Right forelimb (tissue), 1 donor: ENCODE measurements around the gene TMEM145.
A peak's percentile ranks its signal among the peaks of the same experiment; 100 is the strongest.
"Not testable (repeated sequence)": the region's sequence is repeated elsewhere in the genome, so short reads cannot be mapped to it uniquely, and the experiment has no call there.

Experiments used
- DNase-seq: peaks from one replicate; pipeline ENCODE4 v3.0.0-alpha.2; 2018

Gene TMEM145

DNA sequence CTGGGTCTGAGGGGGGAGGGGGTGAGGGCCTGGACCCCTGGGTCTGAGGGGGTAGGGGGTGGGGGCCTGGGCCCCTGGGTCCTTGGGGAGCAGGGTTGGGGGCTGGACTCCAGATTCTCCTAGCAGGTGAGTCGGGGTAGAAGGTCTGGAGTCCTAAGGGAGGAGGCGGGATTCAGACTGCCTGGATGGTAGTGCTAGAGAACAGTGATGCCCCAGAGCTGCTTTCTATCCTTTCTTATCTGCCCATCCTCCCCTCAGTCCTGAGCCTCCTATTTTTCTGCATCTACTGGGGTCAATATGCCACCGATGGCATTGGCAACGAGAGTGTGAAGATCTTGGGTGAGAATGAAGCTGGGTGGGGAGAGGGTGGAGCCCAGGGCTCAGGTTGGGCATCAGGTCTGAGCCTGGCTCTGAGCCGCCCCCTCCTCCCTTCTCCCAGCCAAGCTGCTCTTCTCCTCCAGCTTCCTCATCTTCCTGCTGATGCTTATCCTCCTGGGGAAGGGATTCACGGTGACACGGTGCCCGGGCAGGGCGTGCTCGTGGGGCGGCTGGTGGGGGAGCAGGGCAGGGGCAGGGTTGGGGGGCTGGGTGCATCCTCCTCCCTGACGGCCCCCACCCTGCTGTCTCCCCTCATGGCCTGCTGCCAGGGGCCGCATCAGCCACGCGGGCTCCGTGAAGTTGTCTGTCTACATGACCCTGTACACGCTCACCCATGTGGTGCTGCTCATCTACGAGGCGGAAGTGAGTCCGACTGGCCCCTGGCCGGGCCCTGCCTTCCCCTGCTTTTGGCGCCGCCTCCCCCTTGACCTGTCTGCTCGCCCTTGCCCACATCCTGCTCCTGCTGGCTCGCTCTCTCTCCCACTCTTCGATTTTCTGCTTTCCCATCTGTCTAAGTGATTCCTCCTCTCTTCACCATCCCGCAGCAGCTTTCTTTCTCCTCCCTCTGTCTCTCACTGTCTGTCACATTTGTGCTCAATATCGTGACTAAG lies 3.4 kb downstream of the TMEM145 start:
- no peak for DNase-seq

DNA sequence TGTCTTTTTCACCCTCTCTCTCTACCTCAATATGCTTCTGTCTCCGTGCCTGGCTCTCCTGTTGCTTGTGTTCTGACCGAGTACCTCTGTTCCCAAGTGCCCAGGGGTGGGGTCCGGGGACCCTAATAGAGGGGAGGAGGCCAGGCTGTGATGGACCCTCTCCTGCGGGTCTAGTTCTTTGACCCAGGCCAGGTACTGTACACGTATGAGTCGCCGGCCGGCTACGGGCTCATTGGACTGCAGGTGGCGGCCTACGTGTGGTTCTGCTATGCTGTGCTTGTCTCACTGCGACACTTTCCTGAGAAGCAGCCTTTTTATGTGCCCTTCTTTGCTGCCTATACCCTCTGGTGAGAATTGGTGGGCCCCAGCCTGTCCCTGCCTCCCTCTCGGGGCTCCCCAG lies 4.4 kb downstream of the TMEM145 start:
- no peak for DNase-seq

DNA sequence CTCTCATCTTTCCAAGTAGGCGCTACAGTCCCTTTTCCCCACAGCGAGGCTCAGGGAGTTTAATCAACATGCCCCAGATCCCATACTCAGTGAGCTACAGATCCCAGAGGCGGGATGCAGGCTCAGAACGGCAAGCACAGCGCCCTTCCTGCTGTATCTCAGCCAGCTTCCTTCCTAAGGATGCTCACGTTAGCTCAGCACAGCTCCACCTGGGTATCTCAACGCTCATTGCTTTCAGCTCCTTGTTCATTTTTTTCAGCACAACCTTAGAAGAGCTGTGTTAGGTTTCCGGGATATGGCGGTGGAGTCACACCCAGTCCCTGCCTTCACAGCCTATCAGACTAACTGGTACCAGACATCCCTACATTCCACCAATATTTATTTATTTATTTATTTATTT lies 9.2 kb downstream of the TMEM145 start:
- DNase-seq, result no peak

DNA sequence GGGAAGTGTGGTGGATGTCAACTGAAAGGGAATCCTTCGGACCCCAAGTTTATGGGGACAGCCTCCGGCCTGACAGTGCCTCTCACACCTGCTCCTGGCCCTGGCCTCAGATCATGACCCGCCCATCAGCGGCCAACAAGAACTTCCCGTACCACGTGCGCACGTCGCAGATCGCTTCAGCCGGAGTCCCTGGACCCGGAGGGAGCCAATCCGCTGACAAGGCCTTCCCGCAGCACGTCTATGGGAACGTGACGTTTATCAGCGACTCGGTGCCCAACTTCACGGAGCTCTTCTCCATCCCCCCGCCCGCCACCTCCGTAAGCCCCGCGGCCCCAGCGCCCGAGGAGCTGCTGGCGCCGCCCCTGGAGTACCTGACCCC lies 10.4 kb downstream of the TMEM145 start:
- no peak for DNase-seq

DNA sequence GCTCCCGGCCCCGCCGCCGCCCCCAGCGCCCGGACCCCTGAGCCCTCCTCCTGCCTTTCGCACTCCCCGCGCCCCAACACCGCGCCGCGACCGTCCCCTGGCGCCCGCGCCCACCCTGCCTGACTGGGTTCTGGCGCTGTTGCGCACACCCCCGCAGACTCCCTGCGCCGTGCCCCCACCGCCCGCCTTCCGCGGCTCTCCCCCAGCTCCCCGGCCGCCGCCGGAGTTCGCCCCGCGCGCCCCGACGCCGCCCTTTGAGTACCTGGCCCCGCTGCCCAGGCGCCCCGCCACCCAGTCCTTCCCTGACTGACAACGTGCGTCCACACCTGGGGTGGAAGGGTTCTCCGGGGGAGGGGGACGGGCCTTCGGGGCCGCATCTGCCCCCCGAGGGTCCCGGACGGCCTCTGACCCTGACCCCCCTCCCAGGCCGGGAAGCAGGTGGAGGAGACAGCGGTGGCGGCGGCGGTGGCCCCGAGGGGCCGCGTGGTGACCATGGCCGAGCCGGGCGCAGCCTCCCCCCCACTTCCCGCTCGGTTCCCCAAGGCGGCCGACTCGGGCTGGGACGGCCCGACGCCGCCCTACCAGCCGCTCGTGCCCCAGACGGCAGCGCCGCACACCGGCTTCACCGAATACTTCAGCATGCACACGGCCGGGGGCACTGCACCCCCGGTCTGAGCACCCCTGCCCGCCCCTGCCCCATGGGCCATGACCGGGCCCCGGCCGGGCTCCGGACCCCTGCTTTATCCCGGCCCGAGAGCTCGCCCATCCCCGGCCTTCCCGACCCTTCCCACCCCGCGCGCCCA lies 10.9 kb downstream of the TMEM145 start:
- DNase-seq, result no peak

DNA sequence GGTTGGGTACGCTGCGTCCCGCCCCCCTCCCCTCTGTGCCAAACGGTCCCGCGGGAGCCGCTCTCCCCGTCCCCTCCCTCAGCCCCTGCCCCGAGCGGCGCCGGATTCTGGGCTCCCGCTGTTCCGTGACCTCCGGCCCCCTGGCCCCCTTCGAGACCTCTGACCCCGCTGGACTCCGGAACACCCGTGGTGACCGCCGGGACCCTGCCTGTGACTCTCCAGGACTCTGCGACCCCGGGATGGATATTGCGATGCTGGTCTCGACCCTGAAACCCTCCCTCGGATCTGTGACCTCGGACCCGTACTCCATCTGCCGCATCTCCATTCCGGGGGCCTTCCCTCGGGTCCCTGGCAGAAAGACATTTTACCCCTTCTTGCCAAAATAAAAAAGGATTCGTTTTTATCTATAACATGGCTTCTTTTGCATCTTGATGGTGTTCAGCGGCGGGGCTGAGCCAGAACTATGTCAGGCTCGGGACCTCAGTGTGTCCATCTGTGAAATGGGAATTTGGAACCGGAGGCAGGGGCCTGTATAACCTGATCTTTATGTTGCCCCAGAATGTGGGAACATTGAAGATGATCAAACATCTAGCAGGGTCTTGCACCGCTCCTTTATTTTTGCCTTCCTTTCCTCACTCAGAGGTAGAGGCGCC lies 11.7 kb downstream of the TMEM145 start:
- no peak for DNase-seq

DNA sequence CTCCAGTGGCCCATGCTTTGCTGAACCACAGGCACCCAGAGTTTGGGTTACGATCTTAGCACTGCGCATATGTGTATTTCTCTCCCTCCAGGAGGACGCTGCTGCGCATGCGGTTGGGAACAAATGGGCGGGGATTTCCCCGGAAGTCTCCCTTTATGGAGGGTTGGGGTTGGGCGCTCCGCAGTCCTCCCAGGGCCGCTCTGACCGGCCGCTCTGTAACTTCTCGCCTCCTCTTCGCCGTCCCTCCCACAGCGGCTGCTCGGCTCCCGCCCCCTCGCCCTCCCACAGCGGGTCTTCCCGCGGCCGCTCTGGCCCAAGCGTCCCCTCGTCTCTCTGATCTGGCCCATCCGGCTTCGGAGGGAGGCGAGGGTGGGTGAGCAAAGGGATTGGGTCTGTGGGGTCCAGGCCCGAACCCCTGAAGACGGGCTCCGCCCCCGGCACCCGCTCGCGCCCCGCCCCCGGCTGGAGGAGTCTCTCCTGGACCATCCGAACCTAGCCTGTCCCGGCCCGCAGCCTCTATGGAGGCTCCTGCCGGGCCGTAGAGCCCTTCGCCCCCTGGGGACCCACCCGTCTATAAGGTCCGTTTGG lies 12.3 kb downstream of the TMEM145 start, which contains the start of gene MEGF8:
MEGF8 (plus strand) TSS at position 328 of the 588 bp plus-strand sequence. CDS start 609 bp downstream, outside the sequence.
- peak; percentile 97 for DNase-seq

DNA sequence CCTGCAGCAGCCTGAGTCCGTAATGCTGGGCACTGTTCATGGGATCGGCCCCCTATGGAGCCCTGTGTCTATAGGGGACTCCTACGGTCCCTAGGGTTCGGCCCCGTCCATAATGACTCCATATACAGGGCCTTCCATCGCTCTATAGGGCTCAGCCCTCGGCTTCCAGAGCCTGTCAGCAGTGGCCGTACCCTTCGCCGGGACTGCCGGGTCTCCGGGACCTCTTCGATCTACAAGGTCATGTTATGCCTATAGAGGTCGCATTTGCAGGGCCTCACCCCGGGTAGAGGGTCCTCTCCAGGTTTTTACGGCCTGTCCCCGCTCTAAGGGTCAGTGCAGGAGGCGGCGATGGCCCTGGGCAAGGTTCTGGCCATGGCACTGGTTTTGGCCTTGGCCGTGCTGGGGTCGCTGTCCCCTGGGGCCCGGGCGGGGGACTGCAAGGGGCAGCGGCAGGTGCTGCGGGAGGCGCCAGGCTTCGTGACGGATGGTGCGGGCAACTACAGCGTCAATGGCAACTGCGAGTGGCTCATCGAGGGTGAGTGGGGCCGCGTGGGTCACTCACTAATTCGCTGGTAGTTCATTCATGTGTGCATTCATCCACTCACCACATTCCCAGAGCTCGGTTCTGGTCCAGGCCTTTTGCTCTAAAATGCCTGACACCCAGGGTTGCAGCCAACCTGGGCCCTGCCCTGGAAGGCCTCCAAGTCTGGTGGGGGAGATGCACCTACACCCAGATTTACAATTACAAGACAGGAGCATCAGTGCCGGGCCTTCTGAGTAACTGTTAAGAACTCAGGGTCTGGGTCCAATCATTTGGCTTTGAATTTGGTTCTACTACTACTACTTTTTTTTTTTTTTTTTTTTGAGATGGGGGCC lies 13.0 kb downstream of the TMEM145 start:
- DNase-seq, result peak; percentile 53

DNA sequence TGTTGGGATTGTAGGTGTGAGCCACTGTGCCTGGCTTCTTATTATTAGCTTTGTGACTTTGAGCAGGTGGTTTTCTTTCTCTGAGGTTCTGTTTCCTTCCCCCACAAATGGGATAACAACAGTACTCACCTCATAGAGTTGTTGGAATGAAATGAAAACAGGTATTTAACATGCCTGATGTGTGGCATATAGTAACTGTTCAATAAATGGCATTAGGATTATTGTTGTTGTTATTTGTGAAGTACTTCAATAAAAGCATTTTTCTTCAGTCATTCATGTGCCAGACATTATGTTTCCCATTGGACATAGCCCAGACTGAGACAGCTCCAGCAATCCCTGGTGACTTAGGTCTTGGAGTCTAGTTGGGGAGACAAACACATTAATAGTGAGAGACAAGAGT lies 13.9 kb downstream of the TMEM145 start:
- DNase-seq, result no peak

DNA sequence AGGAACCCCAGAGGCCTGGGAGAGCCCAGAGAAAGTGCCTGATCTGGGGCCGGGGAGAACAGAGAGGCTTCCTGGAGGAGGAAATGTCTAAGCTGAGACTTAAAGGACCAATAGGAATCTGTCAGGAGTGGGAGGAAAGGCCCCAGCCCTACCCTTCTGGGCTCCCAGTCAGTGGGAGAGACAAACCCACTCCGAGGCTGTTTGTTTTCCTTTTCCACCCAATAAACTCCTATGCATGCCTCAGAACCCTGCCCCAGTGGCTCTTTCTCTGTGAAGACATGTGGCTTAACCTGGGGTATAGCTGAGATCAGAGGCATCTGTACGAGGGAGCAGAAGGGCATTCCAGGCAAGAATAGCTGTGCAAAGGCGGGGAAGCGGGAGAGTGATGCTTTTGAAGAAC lies 14.3 kb downstream of the TMEM145 start:
- DNase-seq, result no peak

DNA sequence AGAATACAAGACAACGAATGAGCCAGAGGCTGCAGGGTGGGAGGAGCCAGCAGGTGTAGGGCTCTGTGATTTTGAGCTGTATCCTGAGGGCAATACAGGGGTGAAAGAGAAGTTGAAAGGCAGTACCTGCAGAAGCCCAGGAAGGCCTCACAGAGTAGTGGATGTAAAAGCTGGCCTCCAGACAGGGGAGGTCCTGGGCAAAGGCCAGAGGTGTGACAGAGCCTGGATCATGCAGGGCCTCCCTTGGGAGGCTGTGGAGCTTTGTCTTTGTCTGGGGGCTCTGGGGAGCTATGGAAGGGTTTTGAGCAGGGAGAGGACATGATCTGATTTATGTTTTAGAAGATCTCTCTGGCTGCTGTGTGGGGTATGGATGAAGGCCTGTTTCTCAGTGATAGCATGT lies 15.0 kb downstream of the TMEM145 start:
- no peak for DNase-seq

DNA sequence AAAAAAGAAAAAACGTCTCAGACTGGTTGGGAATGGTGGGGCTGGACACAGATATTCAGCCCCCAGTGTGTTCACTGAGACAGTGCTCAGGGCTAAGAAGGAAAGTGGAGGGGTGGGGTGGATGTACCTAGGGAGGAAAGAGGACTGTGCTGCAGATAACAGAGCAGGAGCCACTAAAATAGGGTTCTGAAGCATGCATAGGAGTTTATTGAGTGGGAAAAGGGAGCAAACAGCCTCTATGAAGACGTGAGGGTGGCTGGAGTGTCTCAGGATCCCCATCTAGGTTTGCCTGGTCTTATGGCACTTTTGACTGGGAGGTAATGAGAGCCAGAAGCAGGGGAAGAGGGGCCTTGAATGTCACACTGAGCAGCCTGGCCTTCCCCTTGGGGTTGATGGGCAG lies 15.7 kb downstream of the TMEM145 start:
- no peak for DNase-seq

DNA sequence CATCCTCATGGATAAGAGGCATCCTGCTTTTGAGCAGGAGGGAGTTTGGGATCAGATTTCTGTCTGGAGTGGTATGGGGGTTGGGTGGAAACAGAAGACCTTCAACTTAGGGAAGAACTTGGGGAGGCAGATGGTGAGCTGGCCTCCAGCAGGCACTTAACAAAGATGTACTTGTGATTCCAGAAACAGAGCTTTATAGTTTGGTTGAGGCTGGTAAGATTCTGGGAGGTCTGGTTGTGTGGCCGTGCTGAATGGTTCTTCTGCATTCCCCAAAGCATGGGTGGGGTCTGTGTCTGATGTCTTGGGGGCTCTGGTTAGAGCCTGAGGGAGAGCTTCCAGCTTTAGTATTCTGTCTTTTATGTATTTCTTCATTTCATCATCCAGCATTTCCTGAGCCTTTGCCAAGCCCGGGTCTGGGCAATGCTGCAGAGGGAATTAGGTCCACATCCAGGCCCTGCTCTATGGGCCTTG lies 17.2 kb downstream of the TMEM145 start:
- no peak for DNase-seq

DNA sequence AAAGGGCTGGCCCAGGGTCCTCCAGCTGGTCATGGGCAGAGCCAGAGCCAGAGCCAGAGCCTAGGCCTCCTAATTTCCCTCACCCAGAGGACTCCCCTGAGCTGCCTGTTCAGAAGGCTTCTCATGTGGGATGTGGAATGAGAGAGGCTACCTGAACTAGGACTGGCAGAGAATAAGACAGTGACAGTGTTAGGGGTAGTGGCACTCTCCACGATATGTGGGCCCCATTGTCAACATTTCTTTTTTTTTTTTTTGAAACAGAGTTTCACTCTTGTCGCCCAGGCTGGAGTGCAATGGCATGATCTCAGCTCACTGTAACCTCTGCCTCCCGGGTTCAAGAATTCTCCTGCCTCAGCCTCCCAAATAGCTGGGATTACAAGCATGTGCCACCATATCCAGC lies 18.2 kb downstream of the TMEM145 start:
- not testable (repeated sequence) for DNase-seq

DNA sequence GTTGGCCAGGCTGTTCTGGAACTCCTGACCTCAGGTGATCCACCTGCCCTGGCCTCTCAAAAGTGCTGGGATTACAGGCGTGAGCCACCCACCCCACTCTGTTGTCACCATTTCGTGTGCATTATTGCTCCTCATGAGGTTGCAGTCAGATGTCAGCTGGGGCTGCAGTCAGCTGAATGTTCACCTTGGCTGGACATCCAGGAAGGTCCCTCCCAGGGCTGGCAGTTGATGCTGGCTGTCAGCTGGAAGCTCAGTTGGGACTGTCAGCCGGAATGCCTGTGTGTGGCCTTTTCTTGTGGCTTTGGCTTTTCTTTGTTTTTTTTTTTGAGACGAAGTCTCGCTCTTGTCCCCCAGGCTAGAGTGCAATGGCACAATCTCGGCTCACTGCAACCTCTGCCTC lies 18.9 kb downstream of the TMEM145 start:
- no peak for DNase-seq

DNA sequence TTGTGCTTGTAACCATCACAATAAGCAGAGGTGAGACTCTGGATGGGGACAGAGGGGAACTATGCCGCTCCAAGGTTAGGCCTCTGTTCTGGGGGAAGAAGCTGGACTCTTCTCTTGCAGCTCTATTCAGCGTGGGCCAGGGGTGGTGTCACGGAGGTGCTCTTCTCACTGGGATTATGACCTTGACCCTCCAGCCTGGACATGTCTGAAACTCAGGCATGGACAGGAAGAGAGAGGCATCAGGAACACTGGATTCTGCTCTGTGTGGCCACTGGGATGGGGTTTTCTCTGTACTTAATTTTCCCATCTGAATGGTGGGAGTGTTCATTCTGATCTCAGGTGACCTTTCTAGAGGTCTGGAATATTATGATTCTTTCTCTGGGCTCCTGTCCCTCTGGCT lies 19.9 kb downstream of the TMEM145 start:
- no peak for DNase-seq

DNA sequence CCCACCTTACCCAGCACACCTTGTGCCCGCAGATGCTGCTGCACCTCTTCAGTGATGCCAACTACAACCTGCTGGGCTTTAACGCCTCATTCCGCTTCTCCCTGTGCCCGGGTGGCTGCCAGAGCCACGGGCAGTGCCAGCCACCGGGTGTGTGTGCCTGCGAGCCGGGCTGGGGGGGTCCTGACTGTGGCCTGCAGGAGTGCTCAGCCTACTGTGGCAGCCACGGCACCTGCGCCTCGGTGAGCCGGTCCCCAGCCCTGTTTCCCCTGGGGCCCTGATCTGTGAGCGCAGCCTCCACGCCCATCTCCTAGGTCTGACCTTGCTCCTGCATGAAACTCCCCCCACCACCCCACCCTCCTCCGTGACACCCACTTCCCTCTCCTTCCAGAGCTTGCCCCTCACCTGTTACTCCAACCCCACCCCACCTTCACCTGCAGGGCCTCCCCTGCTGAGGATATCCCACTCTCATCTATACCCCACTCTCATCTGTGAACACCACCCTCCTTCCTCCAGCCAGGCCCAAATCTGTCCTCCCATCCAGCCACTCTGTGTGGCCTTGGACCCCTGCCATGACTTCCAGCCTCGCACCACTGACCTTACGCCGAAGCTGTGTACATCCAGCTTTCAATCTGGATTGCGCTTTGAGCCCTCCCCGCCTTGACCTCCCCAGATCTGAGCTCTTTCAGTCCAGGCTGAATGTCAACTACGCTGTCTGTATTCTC lies 21.0 kb downstream of the TMEM145 start:
- no peak for DNase-seq

DNA sequence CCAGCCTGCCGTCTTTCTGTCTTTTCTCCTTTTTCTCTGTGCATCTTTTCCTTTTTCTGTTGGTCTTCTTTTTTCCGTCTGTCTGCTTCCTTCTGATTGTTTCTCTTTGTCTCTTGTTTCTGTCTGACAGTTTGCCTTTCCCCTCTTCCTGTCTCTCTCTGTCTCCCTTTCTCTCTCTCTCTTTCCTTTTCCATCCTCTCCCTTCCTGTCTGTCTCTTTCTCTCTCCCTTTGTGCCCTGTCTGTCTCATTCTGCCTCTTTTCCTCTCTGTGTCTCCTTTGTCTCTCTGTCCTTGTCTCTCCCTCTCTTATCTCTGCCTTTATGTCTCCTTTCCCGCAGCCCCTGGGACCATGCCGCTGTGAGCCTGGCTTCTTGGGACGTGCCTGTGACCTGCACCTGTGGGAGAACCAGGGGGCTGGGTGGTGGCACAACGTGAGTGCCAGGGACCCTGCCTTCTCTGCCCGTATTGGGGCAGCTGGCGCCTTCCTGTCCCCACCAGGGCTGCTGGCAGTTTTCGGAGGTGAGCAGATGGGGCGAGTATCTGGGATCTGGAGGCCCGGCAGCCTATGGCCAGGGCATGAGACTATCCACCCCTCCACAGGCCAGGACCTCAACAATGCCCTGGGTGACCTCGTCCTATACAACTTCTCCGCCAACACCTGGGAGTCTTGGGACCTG lies 21.7 kb downstream of the TMEM145 start:
- DNase-seq, result no peak

DNA sequence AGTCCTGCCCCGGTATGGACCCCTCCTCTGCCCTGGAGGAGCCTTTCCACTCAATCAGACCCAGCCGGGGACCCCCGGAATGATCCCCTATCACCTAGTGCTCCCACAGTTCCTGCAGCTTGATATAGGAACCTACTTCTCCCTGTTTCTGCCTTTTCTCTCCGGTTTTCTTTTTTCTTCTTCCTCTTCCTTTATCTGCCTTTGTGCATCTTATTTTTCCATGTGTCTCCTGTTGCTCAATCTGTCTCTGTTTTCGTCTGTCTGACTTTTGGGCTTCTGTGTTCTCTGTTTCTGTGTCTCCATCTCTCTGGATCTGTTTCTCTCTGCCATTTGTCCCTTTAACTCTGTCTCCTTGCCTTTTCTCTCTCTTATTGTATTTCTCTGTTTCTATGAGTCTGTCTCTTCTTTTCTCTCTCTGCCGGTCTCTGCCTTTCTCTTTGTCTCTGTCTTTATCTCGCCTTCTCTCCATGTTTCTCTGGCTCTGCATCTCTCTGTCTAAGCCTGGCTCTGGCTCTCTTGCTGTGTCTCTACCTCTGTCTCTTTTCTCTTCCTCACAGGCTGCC lies 22.3 kb downstream of the TMEM145 start:
- no peak for DNase-seq

DNA sequence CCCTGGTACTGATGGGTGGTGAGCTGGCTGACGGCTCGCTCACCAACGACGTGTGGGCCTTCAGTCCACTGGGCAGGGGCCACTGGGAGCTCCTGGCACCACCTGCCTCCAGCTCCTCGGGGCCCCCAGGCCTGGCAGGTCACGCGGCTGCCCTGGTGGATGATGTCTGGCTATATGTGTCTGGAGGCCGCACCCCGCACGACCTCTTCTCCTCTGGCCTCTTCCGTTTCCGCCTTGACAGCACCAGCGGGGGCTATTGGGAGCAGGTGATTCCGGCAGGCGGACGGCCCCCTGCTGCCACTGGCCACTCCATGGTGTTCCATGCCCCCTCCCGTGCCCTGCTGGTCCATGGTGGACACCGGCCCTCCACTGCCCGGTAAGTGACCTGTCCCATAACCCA lies 22.9 kb downstream of the TMEM145 start:
- no peak for DNase-seq
